Inflammatory macrophage treated with lipopolysaccharide for 4 hours (primary cell): Measurements from ENCODE around the gene PATJ.
"Not testable (repeated sequence)": the region's sequence is repeated elsewhere in the genome, so short reads cannot be mapped to it uniquely, and the experiment has no call there.

Experiments
- DNase-seq: peaks from one replicate; pipeline ENCODE4 v3.0.0-alpha.2; 2020

The PATJ gene

GRCh38 chr1:61741711-61742619 lies at the start of gene PATJ:
TSS of gene PATJ (plus strand) at chr1:61742480. CDS start at chr1:61762893, 20,413 bp downstream.
- no peak for DNase-seq

GRCh38 chr1:61699911-61700851 lies 42.1 kb upstream of the PATJ start:
- no peak for DNase-seq

GRCh38 chr1:61708953-61709907 lies 33.0 kb upstream of the PATJ start:
- no peak for DNase-seq

- no peak for DNase-seq
These were observed 32.4 kb upstream of the PATJ start for GRCh38 chr1:61709908-61710289.

- not testable (repeated sequence) for DNase-seq
These were observed 31.0 kb upstream of the PATJ start for GRCh38 chr1:61711257-61711656.

- no peak for DNase-seq
These were observed 30.3 kb upstream of the PATJ start for GRCh38 chr1:61711969-61712368.

- not testable (repeated sequence) for DNase-seq
These were observed 23.1 kb upstream of the PATJ start for GRCh38 chr1:61718996-61719663.

- peak; percentile 38 for DNase-seq
These were observed 17.8 kb upstream of the PATJ start for GRCh38 chr1:61724506-61724812.

- peak; percentile 93 for DNase-seq
These were observed 17.2 kb upstream of the PATJ start, which contains the start of gene TM2D1 for GRCh38 chr1:61724813-61725694. TSS of gene TM2D1 (minus strand) at chr1:61725141. CDS start at chr1:61725120, 21 bp downstream.

- DNase-seq = no peak
These were observed 14.7 kb upstream of the PATJ start for GRCh38 chr1:61727544-61727943.

- not testable (repeated sequence) for DNase-seq
These were observed 11.6 kb upstream of the PATJ start for GRCh38 chr1:61730679-61731078.

- no peak for DNase-seq
These were observed 9.6 kb upstream of the PATJ start for GRCh38 chr1:61732726-61733125.

GRCh38 chr1:61740751-61741700 lies 1.3 kb upstream of the PATJ start:
- peak; percentile 36 for DNase-seq

- DNase-seq = no peak
These were observed 545 bp downstream of the PATJ start for GRCh38 chr1:61742620-61743430.

GRCh38 chr1:61743431-61743705 lies 1.1 kb downstream of the PATJ start:
- no peak for DNase-seq

GRCh38 chr1:61743716-61744580 lies 1.7 kb downstream of the PATJ start:
- DNase-seq = no peak

GRCh38 chr1:61746813-61747212 lies 4.5 kb downstream of the PATJ start:
- DNase-seq = no peak

GRCh38 chr1:61748566-61748965 lies 6.3 kb downstream of the PATJ start:
- DNase-seq = no peak
